ENCODE results near the gene VPS29.
"Not testable (repeated sequence)": the region's sequence is repeated elsewhere in the genome, so short reads cannot be mapped to it uniquely, and the experiment has no call there.

Gene VPS29

GRCh38 chr12:110520876-110521712 is 19.2 kb upstream of the VPS29 start:
- not testable (repeated sequence) for DNase-seq (ENCODE audit: low spot score)

- not testable (repeated sequence) for DNase-seq (ENCODE audit: low spot score)
These were observed 16.1 kb upstream of the VPS29 start for GRCh38 chr12:110518014-110518413.

GRCh38 chr12:110516995-110517394 is 15.1 kb upstream of the VPS29 start:
- no peak for DNase-seq (ENCODE audit: low spot score)

GRCh38 chr12:110514363-110514762 is 12.5 kb upstream of the VPS29 start:
- DNase-seq (ENCODE audit: low spot score), result no peak

- DNase-seq (ENCODE audit: low spot score), result no peak
These were observed 11.9 kb upstream of the VPS29 start for GRCh38 chr12:110513842-110514241.

- no peak for DNase-seq (ENCODE audit: low spot score)
These were observed 6.2 kb upstream of the VPS29 start for GRCh38 chr12:110508071-110508586.

- no peak for DNase-seq (ENCODE audit: low spot score)
These were observed 3.4 kb upstream of the VPS29 start for GRCh38 chr12:110505332-110505731.

GRCh38 chr12:110503432-110503831 is 1.5 kb upstream of the VPS29 start:
- DNase-seq (ENCODE audit: low spot score), result no peak

- peak; percentile 46 for DNase-seq (ENCODE audit: low spot score)
These were observed 536 bp downstream of the VPS29 start for GRCh38 chr12:110501399-110501751.

- DNase-seq (ENCODE audit: low spot score), result peak; percentile 12
These were observed 2.8 kb downstream of the VPS29 start for GRCh38 chr12:110498984-110499706.

- DNase-seq (ENCODE audit: low spot score), result no peak
These were observed 26.5 kb downstream of the VPS29 start for GRCh38 chr12:110475426-110475825.

- DNase-seq (ENCODE audit: low spot score), result peak; percentile 95
These were observed 33.5 kb downstream of the VPS29 start, which contains the start of the genes FAM216A and GPN3 for GRCh38 chr12:110468214-110469048. Gene FAM216A, plus strand, starts transcription at chr12:110468845. Its CDS starts 31 bp downstream, at chr12:110468876. Gene GPN3, minus strand, starts transcription at chr12:110468257. Its CDS starts 54 bp downstream, at chr12:110468203.

GRCh38 chr12:110467847-110468213 is 34.1 kb downstream of the VPS29 start:
- DNase-seq (ENCODE audit: low spot score), result no peak

GRCh38 chr12:110466791-110467190 is 35.1 kb downstream of the VPS29 start:
- no peak for DNase-seq (ENCODE audit: low spot score)

- not testable (repeated sequence) for DNase-seq (ENCODE audit: low spot score)
These were observed 36.1 kb downstream of the VPS29 start for GRCh38 chr12:110465765-110466164.

GRCh38 chr12:110465024-110465423 is 36.9 kb downstream of the VPS29 start:
- no peak for DNase-seq (ENCODE audit: low spot score)

- DNase-seq (ENCODE audit: low spot score), result not testable (repeated sequence)
These were observed 40.7 kb downstream of the VPS29 start for GRCh38 chr12:110461189-110461588.

- no peak for DNase-seq (ENCODE audit: low spot score)
These were observed 43.2 kb downstream of the VPS29 start for GRCh38 chr12:110458756-110459155.

GRCh38 chr12:110453569-110454296 is 48.2 kb downstream of the VPS29 start:
- no peak for DNase-seq (ENCODE audit: low spot score)

GRCh38 chr12:110451263-110451662 is 50.6 kb downstream of the VPS29 start:
- no peak for DNase-seq (ENCODE audit: low spot score)

- DNase-seq (ENCODE audit: low spot score), result peak; percentile 92
These were observed 52.0 kb downstream of the VPS29 start, which contains the start of gene ARPC3 for GRCh38 chr12:110449799-110450497. Gene ARPC3, minus strand, starts transcription at chr12:110450337. Its CDS starts 77 bp downstream, at chr12:110450260.
